ENCODE measurements around the gene MGMT. TPM values are rescaled to one million over a fixed set of nuclear protein-coding genes. Genes with fewer than 3 reads are reported as not detected.

MGMT gene
- total RNA-seq, 1 experiment from 2014 or later = 21.2 TPM

GRCh38 chr10:129560361-129560760 lies 93.3 kb downstream of the MGMT start:
- no TSS peak for BruUV-seq (replicated peaks)
- H3K9me3 ChIP-seq (ENCODE audit: insufficient read depth, low read depth) = no peaks in the 10 kb centered on the region
- H3K27ac ChIP-seq = no peak overlapping the region
- H4K20me1 ChIP-seq (ENCODE audit: insufficient read depth) = no peaks in the 10 kb centered on the region
- TF ChIP-seq EZH2 (IDR thresholded peaks at IDR 0.05; ENCODE audit: low read depth) = no peak
- no peak for TF ChIP-seq CTCF (conservative IDR thresholded peaks at IDR 0.05)
- ChIA-PET CTCF (no interaction called here), POLR2A (ENCODE audit: unreplicated experiment) (no interaction called here)
- DNase-seq = no peak
- no peaks in the 10 kb centered on the region for H3K9me2 ChIP-seq (ENCODE audit: insufficient read depth)
- H3K79me2 ChIP-seq (ENCODE audit: low read depth) = no peaks in the 10 kb centered on the region
- no peaks in the 10 kb centered on the region for H3F3A ChIP-seq (ENCODE audit: insufficient read depth, low read depth)
- no peaks in the 10 kb centered on the region for H3K27me3 ChIP-seq (ENCODE audit: insufficient read depth, low read depth)
- no peaks in the 10 kb centered on the region for H3K4me1 ChIP-seq (replicated peaks; ENCODE audit: insufficient read depth)
- intact Hi-C loops (cut with micrococcal nuclease; ENCODE audit: unreplicated experiment) = no loop called here
- no peak overlapping the region for H3K4me3 ChIP-seq
- no peaks in the 10 kb centered on the region for H3K36me3 ChIP-seq (ENCODE audit: low read depth)
- H3K4me2 ChIP-seq = no peak overlapping the region
- H2AFZ ChIP-seq = no peak overlapping the region

DNA sequence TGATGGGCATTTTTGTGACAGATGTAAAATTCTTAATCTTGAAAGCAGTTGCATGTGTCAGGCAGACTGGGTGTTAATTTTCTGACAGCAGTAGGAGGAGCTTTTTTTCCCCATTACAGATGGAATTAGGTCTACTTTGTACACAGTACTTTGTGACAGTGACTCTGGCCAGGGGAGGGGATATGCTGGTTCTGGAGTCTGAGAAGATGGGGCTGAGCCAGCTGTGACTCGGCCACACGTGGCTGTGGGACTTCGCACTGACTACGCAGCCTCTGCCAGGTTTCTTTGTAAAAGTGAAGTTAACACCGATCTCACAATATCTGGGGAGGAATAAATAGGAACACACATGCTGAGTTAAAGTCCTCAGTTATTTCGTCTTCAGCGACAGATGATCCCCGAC lies 95.4 kb downstream of the MGMT start:
- Histone ChIP-seq H3K79me2 (ENCODE audit: low read depth) (no peaks in the 10 kb centered on the region), H3K27me3 (ENCODE audit: insufficient read depth, low read depth) (no peaks in the 10 kb centered on the region), H3K4me2 (no peak overlapping the region), H3K4me3 (no peak overlapping the region), H3K36me3 (ENCODE audit: low read depth) (no peaks in the 10 kb centered on the region), H3K4me1 (replicated peaks; ENCODE audit: insufficient read depth) (no peaks in the 10 kb centered on the region), H3K9me2 (ENCODE audit: insufficient read depth) (no peaks in the 10 kb centered on the region), H3K27ac (no peak overlapping the region), H4K20me1 (ENCODE audit: insufficient read depth) (no peaks in the 10 kb centered on the region), H3K9me3 (ENCODE audit: insufficient read depth, low read depth) (no peaks in the 10 kb centered on the region), H3F3A (ENCODE audit: insufficient read depth, low read depth) (no peaks in the 10 kb centered on the region), H2AFZ (no peak overlapping the region)
- CTCF ChIA-PET = no interaction called here
- DNase-seq = no peak
- POLR2A ChIA-PET (ENCODE audit: unreplicated experiment) = no interaction called here
- no TSS peak for BruUV-seq (replicated peaks)
- intact Hi-C loops (cut with micrococcal nuclease; ENCODE audit: unreplicated experiment) = no loop called here
- no peak for TF ChIP-seq CTCF (conservative IDR thresholded peaks at IDR 0.05)
- TF ChIP-seq EZH2 (IDR thresholded peaks at IDR 0.05; ENCODE audit: low read depth) = no peak

- ChIA-PET POLR2A (ENCODE audit: unreplicated experiment) (interaction anchor here (0.6 kb wide), 1 partner anchor 18 kb away, joined by 3 read pairs; no protein-coding TSS in a partner anchor), CTCF (no interaction called here)
- no peaks in the 10 kb centered on the region for H4K20me1 ChIP-seq (ENCODE audit: insufficient read depth)
- no peaks in the 10 kb centered on the region for H3K4me1 ChIP-seq (replicated peaks; ENCODE audit: insufficient read depth)
- no peaks in the 10 kb centered on the region for H3K9me2 ChIP-seq (ENCODE audit: insufficient read depth)
- no peaks in the 10 kb centered on the region for H3K79me2 ChIP-seq (ENCODE audit: low read depth)
- no peak overlapping the region for H3K4me3 ChIP-seq
- no peaks in the 10 kb centered on the region for H3F3A ChIP-seq (ENCODE audit: insufficient read depth, low read depth)
- no TSS peak for BruUV-seq (replicated peaks)
- H3K9me3 ChIP-seq (ENCODE audit: insufficient read depth, low read depth) = no peaks in the 10 kb centered on the region
- no peak for DNase-seq
- no peak overlapping the region for H3K27ac ChIP-seq
- no peaks in the 10 kb centered on the region for H3K27me3 ChIP-seq (ENCODE audit: insufficient read depth, low read depth)
- no peak overlapping the region for H2AFZ ChIP-seq
- intact Hi-C loops (cut with micrococcal nuclease; ENCODE audit: unreplicated experiment) = no loop called here
- H3K36me3 ChIP-seq (ENCODE audit: low read depth) = no peaks in the 10 kb centered on the region
- TF ChIP-seq EZH2 (IDR thresholded peaks at IDR 0.05; ENCODE audit: low read depth) (no peak), CTCF (conservative IDR thresholded peaks at IDR 0.05) (no peak)
- H3K4me2 ChIP-seq = no peak overlapping the region
Observed at GRCh38 chr10:129564923-129565322, 97.9 kb downstream of the MGMT start.

All from PC-9 (cell line).